ENCODE measurements around the gene PRKG1.
A peak's percentile ranks its signal among the peaks of the same experiment; 100 is the strongest.
"Not testable (repeated sequence)": the region's sequence is repeated elsewhere in the genome, so short reads cannot be mapped to it uniquely, and the experiment has no call there.

Gene PRKG1

DNA sequence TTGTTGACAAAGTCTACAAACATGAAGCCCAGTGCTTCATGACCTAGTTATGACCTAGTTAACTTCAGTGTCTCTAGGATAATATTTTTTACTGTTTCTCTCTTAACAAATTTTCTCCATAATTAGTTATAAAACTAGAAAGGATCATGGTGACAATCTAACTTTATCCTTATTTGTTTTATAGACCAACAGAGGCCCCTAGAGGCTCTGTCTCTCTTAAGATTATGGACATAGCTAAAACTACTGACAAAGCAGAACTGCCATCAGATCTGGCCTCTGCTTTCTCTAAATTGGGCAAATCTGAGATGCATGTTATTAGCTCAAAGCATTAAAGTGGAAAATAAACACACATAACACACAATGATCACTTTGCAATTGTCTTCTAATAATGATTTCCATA, 449.2 kb downstream of the PRKG1 start:
- DNase-seq (ENCODE audit: low spot score), result no peak

DNA sequence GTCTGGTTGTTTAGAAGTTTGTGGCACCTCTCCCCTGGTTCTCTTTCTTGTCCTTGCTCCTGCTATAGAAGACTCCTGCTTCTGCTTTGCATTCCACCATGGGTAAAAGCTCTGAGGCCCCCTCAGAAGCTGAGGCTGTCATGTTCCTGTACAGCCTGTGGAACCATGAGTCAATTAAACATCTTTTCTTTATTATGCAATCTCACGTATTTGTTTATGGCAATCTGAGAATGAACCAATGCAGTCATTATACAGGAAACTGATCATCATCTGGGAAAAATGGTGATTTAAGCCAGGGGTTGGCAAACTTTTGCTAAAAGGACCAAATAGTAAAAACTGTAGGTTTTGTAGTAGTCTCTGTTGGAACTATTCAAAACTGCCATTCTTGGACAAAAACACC, 449.8 kb downstream of the PRKG1 start:
- no peak for DNase-seq (ENCODE audit: low spot score)

DNA sequence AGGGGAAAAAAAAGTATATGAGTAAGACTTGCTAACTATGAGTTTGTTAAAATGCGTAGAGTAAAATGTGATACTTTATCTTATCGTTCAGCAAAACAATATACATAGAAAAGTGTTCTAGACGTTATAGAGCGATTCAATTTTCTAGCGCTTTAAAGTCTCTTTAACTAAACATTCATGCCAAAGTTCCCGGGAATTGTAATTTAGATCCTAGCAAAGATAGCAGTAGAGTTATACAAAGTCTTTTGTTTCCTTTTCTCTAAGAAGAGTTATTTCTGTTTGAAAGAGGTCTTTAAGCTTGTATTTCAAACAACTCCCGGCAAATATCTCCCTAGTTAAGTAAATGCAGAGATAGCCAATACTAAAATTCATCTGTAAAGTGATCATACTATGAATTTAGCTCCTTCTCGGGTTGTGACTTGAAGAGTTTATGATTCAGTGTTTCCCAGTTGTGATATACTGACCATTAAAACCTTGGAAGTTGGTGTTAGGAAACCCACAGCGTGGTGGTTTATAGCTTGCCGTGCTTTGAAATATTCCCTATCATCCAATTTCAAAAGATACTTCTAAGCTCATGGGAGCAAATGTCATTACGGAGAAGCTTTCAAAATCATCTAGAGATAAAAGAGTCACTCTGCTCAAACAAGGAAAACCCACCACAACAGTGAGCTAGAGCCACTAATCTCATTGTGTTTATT, 453.4 kb downstream of the PRKG1 start:
- DNase-seq (ENCODE audit: low spot score), result peak; percentile 39

DNA sequence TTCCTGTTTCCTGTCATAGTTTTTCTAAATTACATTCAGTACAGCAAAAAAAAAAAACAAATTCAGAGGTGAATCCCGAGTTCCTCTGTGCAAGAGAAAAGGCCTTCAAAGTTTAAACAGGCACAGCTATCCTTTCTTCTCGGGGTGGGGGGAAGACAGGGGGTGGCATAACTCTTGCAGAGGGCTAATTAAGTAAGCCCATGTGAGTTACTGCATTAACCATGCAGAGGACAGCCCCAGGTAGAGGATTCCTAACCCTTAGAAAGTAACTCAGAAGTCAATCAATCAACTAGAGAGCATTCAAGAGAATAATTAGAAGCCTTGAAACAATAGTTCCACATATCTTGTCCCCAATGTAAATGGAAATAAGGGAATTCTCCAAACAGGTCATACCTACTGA, 454.2 kb downstream of the PRKG1 start:
- no peak for DNase-seq (ENCODE audit: low spot score)

DNA sequence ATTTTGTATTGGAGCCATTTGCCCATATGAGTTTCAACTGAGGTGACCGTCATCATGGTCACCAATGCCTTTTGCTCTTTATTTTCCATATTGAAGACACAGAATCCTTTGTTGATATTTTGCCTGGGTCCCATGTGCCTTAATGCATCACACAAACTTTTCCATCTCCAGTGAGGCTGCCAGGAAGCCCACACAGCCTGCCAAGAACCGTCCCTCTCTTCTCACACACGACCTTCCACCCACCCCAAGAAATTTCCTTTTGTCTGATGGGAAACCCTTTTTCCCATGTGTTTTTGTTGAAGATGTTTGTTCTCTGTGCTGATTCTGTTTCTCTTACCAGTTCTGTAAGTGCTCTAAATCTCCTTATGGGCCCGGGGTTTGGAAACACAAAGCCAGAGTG, 456.3 kb downstream of the PRKG1 start:
- no peak for DNase-seq (ENCODE audit: low spot score)

DNA sequence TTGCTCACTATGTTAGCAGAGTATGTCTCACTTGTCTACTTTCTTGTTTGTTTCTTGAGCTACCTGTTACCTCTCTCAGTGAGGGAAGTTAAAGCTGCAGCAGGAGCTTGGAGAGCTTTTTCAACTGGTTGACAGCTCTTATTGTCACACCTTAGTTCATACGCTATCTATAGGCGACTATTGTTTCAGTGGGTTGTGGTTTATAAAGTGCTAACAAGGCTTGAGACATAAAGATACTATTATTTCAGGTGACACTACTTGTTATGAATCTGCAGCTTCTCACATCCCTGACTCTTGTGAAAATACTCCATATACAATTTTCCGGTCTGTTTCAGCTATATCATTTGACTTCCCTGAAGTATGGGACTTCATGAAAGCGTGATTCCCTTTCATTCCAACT, 457.8 kb downstream of the PRKG1 start:
- no peak for DNase-seq (ENCODE audit: low spot score)

DNA sequence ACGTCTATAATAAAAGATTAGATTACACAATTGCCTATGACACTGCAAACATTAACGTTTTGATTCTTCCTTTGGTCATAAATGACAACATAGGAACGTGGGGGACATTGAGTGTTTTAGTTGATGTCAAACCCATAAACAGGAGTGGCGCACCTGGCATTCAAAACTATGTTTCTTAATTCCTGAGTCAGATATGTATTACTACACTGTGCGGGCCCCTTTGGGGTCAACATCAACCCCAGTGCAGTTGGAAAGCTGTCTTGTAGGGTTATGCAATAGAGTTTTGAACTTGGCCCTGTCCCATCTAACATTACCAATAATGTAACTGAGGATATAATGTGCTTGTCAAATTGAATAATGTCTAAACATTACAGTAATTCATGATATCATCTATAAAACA, 468.6 kb downstream of the PRKG1 start:
- DNase-seq (ENCODE audit: low spot score), result no peak

DNA sequence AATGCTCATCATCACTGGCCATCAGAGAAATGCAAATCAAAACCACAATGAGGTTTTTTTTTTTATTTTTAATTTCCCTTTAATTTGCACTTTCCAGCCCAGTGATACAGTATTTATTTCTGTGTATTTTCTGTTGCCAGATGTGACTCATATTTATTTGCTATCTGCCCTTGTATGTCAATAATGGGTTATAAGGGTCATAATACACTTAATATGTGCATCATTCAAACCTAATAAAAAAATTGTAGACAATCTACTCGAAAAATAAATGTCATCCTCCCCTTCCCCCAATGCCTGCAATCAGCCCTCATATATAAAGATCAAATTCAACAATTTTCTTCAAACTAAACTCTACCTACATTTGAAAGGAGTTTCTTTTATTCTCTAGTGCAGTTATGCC, 470.6 kb downstream of the PRKG1 start:
- DNase-seq (ENCODE audit: low spot score), result no peak

DNA sequence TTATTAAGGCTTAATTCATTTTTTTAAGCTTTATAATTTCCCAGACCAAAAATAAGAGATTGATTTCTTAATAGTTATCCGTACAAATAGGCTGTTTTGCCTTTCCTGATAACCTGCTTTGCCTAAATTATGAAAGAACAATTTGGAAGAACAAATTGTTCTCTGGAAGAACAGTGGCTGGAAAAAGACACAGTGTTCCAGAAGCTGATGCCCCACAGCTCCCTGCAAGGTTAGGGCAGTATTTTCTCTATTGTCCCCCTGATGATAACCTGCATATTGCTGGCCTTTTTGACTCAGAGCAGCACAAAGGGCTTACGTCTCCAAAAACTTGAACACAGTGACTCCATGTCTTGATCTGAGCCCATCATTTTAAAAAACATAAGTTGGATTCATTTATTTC, 473.7 kb downstream of the PRKG1 start:
- no peak for DNase-seq (ENCODE audit: low spot score)

DNA sequence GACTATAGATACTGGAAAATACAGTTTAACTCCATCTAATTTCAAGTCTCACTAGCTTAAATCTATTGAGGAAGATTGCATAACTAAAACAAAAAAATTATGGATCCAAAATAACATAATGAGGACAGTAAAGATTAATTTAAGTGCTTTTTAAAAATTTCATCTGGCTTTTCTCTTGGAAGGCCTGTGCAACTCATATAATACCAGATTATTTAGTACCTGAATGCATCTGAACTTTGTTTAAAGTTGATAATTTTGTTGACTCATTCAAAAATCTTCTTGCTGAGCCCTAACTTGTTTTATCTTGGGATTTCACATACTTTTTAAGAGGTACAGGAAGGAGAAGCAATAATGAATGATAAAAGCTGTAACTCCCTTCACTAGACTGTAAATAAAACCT, 478.6 kb downstream of the PRKG1 start:
- DNase-seq (ENCODE audit: low spot score), result no peak

DNA sequence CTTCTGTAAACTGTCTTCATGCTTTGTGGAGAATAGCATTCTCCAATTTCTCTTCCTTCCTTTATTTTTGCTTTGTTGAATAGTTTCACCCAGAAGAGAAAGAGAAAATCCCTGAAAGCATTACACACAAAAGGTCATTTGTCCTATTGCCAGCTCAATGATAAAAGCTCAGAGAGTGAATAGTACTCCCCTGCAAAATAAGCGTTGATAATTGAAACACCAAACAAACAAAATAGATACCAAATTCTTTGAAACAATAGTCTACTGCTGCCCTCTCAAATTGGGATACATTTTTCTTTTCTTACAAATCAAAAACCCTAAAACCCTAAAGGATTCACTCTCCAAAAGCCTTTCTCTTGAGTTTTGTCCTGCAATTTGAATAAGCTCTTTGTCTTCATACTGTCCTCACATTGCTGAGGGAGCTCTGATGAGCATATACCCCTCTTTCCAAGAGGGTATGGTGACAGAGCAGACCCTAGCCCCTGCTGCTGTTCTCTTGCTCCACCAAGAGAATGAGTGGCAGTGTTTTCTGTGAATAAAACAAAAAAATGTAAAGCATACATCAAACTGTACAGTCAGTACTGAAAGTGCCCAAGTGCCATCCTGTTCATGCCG, 490.7 kb downstream of the PRKG1 start:
- DNase-seq (ENCODE audit: low spot score), result no peak

DNA sequence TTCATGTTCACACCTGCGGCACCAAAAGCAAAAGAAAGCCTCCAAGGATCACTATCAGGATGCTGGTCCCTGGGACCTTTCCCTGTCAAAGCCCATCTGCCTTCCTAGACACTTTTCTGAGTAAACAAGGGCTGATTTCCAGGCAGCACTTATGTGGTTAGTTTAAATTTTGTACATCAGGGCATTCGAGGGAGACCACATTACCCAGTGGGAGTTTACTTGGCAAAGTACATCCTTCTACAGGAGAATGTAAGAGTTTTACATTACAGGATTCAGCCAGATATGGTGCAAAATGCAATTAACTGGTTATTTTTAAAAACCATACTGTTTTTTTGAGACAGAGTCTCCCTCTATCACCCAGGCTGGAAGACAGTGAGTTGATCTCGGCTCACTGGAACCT, 493.0 kb downstream of the PRKG1 start:
- DNase-seq (ENCODE audit: low spot score), result no peak

DNA sequence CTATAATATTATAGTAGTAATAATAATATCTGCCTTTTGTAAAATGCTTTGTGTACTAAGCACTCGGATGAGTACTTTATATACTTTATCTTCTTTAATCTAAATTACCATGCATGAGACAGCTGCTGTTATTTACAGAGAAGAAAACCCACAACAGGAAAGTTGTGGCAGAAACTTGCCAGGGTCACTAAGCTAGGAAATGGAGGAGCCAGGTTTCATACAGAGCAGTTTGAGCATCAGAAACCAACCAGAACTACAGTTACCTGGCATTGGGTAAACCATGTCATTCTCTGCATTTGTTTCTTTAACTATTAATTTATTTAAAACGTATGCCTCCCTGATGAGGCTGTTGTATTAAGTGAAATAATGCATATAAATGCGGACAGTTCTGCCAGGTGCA, 495.2 kb downstream of the PRKG1 start:
- DNase-seq (ENCODE audit: low spot score), result no peak

DNA sequence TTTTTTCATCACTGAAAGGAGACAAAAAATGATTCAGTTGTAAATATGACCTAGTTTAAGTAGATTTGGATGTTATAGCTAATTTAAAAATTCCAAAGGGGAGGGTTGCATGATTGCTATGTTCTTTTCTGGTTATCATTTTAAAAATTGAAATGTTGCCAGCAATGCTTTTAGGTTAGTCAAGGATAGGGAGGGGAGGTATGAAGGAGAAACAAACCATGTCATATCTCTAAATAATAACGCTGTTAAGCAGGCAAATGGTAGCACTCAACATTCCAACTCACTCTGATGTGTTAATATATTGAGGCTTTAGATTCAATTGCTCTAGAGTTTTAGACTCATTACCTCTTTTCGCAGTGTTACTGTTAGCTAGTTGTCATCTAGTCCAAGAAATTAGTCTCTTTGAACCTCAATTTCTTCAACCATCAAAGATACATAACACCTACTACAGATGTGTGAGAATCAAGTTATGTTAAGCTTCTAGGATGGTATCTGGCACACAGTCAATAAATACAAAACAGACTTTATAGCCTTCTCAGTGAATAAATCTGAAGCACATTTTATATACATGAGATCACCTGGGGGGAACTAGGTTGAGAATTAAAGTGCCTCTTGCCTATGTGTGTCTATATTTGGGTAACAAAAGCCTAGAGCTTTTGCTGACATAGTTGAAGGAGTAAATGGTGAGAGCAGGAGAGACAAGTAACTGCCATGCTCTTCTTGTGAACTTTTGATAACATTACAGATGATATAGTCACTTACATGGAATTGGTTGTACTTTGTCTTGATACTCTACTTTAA, 500.2 kb downstream of the PRKG1 start:
- DNase-seq (ENCODE audit: low spot score), result no peak

DNA sequence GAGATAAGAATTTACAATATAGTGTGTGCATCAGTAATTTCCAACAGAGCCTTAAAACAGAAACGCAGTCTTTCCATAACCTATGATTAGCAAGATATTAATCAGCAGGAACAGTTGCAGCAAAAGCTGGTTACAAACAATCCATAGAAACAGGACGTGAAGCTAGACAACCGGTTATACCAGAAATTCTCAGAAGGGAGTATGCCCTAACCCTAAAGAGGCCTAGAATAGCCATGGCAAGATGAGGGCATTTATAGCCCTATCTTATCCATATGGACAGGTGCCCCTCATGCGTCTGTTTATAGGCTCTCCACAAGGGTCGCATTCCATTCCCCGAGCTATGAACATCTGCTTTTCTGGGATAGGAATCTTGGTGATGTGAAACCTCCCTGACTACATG, 506.9 kb downstream of the PRKG1 start:
- DNase-seq (ENCODE audit: low spot score), result not testable (repeated sequence)

DNA sequence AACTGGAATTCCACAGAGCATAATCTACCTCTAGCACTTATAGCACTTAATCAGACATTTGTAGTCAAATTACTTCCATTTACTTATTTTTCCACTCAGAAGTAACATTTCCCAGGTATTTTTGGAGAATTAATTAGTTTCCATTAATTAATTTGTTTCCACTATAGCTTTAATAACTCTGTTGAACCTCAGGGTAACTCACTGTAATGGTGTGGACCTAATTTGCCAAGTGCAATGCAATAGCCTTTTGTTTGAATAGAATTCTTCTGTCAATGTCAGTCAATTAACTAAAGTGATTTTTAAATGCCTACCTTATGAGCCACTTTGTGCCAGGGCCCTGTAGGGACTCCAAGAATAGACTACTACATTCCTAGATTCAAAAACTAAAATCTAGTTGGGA, 509.7 kb downstream of the PRKG1 start:
- no peak for DNase-seq (ENCODE audit: low spot score)

DNA sequence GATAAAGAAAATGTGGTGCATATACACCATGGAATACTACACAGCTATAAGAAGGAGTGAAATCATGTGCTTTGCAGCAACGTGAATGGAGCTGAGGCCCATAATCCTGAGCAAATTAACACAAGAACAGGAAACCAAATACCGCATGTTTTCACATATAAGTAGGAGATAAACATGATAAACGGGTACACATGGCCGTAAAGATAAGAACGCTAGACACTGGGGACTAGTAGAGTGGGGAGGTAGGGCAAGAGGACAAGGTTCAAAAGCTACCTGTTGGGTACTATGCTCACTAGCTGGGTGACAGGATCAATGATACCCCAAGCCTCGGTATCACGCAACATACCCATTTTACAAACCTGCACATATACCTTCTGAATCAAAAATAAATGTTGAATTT, 511.5 kb downstream of the PRKG1 start:
- no peak for DNase-seq (ENCODE audit: low spot score)

DNA sequence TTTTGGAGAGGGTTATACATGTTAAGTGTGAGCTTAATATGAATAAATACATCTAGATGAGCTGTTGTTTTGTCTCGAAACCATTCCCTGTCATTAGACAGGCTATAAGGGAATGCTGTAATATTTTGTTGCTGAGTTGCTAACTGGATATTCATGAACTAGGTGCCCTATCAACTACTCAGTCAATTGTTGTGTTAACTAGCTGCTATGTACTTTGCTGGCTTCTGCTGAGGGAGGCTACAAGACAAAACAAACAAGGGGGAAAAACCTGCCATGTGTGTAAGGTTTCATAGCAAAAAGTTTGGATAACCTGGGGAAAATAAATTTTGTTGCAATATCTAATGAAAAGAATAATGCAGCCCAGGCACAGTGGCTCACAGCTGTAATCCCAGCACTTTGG, 514.7 kb downstream of the PRKG1 start:
- DNase-seq (ENCODE audit: low spot score), result no peak

DNA sequence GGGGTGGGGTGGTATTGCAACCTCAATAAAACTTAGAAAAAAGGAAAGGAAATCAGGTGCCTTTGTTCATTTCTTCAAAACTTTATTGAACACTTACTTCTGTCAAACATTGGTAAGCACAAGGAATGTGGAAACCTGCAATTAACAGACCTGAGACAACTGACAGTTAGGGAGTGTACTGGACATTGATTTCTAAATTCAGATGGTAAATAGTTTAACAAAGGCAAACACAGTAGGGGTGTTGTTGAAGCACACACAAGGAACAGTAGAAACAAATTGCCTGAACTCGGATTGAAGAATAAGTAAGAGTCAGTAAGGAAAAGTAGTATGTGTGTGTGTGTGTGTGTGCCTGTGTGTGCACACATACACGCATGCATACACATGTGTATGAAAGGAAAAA, 516.5 kb downstream of the PRKG1 start:
- DNase-seq (ENCODE audit: low spot score), result no peak

DNA sequence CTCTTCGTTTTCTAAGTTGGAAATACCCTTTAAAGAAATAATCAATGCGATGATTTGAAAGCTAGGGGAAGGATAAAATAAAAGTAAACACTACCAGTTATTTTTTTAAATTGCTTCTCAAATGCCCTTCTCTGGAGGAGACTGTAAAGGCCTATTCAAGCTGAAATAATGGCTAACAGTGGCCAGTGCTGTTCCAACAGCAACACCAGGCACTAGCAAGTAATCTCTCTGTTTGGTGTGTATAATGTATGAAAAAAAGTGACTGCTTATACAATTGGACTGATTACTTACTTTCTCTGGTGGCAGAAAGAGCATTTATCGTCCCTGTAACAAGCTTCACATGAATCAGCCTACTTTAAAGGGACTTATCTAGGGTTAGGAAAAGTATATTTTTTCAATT, 522.4 kb downstream of the PRKG1 start:
- DNase-seq (ENCODE audit: low spot score), result no peak

DNA sequence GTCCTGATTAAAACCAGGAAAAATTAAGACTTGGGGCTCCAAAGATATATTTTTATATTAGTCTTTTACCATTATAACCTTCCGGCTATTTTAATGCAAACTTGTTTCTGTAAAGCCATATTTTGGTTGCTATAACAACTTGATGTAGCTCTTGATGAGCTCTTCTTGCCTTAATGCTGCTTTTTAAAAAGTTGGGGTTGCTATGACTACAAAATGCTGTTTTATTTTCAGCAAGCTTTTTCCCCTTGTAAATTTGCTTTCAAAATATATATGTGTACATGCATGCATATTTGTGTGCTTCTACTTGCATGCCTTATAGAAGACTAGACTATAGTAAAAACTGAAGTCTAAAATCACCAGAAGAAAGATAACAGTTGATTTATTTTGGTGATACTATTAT, 525.4 kb downstream of the PRKG1 start:
- no peak for DNase-seq (ENCODE audit: low spot score)

DNA sequence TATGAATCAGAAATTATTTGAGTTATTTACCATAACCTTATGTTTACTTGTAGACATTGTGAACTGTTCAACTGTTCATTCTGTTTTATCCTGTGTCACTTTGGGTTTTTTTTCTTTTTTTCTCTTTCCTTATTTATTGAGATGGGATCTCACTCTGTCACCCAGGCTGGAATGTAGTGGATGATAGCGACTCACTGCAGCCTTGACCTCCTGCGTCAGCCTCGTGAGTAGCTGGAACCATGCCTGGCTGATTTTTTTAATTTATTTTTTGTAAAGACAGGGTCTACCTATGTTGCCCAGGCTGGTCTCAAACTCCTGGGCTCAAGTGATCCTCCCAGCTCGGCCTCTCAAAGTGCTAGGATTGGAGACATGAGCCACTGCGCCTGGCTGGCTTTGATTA, 528.0 kb downstream of the PRKG1 start:
- no peak for DNase-seq (ENCODE audit: low spot score)

DNA sequence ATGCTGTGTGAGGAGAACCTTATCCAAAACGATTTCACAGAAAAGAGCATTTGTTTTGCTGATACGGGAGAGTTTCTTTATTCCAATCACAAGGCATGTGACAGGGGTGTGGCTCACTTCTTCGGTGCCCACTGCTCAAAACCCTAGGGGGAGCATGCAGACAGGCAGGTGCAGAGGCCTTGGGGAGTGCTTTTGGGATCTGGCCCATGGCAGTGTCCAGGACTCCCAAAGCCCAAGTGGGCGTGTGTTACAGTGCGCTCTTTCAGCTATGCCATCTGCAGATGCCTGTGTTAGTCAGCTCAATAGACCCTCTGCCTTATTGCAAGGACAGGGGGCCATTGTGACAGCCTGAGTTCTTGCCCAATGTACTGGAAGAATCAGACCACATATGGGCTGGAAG, 530.3 kb downstream of the PRKG1 start:
- no peak for DNase-seq (ENCODE audit: low spot score)

Data from SW480 (cell line).